HepG2 (cell line): ENCODE data around the gene GHRH. TPM values are rescaled to one million over a fixed set of nuclear protein-coding genes. Genes with fewer than 3 reads are reported as not detected.

Experiments used
- ATAC-seq: fragments of 200-7000 bp; cut with Tn5 transposase; 3 replicates; pipeline ENCODE4 v1.9.1; 2020; ENCODE audit warnings: mild to moderate bottlenecking, moderate library complexity
- BruUV-seq: library from RNA; stranded (reverse); fragments of 400-500 nt; replicated peaks from 2 replicates; lab custom pipeline; 2021; lab: Mats Ljungman, UMichigan
- CTCF ChIA-PET: fragments of 300-600 bp; formaldehyde crosslinking; extraction: SDS; loops from one replicate; lab custom pipeline; 2021; ENCODE audit warnings: low total read pairs, inconsistent platforms, low intra/inter-chr PET ratio; lab: Yijun Ruan, JAX
- POLR2A ChIA-PET: fragments of 350-600 bp; sonication (Branson Sonifier 250); formaldehyde crosslinking; loops from one replicate; lab custom pipeline; 2020; ENCODE audit warnings: antibody characterized with exemption, inconsistent platforms; lab: Yijun Ruan, JAX
- DNase-seq: peaks from one replicate; pipeline ENCODE4 v3.0.0-alpha.2; 2015; ENCODE audit warnings: low spot score
- FAIRE-seq: peaks from 3 replicates; lab custom pipeline; 2011; peaks lifted over from hg19 to GRCh38; lab: Jason Lieb, UNC
- H2AFZ ChIP-seq: one replicate; pipeline ENCODE4 v1.6.1; 2011; ENCODE audit warnings: low read length, inconsistent platforms
- H3K27ac ChIP-seq: fragments of 300-600 bp; 3 replicates; pipeline ENCODE4 v1.8.0; 2011; ENCODE audit warnings: mixed run types, mild to moderate bottlenecking, mixed read lengths, low read length, inconsistent platforms; ENCODE audit not compliant: insufficient read depth; ENCODE audit errors: extremely low read length
- H3K27me3 ChIP-seq, 2 experiments: fragments of 200-600 bp in 1 of 2; 2 replicates in 1 of 2; 3 replicates in 1 of 2; pipeline versions ENCODE4 v1.6.0 to v1.8.0; 2011; ENCODE audit warnings: low read length in 2 of 2, mild to moderate bottlenecking in 2 of 2, moderate library complexity in 2 of 2, inconsistent platforms in 1 of 2; ENCODE audit not compliant: insufficient read depth in 2 of 2, control insufficient read depth in 1 of 2
- H3K36me3 ChIP-seq, 2 experiments: fragments of 200-600 bp in 1 of 2; replicated peaks in 1 of 2; 2 replicates in 1 of 2; 3 replicates in 1 of 2; pipeline versions ENCODE4 v1.5.1 to v1.8.0; 2011; ENCODE audit warnings: low read length in 2 of 2, inconsistent platforms in 1 of 2; ENCODE audit not compliant: insufficient read depth in 2 of 2, control insufficient read depth in 1 of 2
- H3K4me1 ChIP-seq: 2 replicates; pipeline ENCODE4 v1.5.1; 2012; ENCODE audit warnings: low read length, inconsistent platforms; ENCODE audit not compliant: insufficient read depth
- H3K4me2 ChIP-seq: 2 replicates; pipeline ENCODE4 v1.6.0; 2011; ENCODE audit warnings: low read depth, low read length, inconsistent platforms
- H3K4me3 ChIP-seq, 3 experiments: fragments of 200-600 bp in 1 of 3; sonication (generic), shearing (Covaris generic) in 1 of 3; replicated peaks in 1 of 3; 2 replicates each; pipeline ENCODE4 v1.5.1; 2011 to 2016; ENCODE audit warnings: low read length in 3 of 3, inconsistent platforms in 2 of 3, low read depth in 2 of 3, mild to moderate bottlenecking in 2 of 3, control low read depth in 1 of 3, mixed read lengths in 1 of 3; ENCODE audit not compliant: insufficient read depth in 1 of 3
- H3K79me2 ChIP-seq: one replicate; pipeline ENCODE4 v1.6.1; 2011; ENCODE audit warnings: low read length, inconsistent platforms; ENCODE audit not compliant: insufficient read depth
- H3K9ac ChIP-seq: 2 replicates; pipeline ENCODE4 v1.6.0; 2011; ENCODE audit warnings: mild to moderate bottlenecking, low read depth, low read length, inconsistent platforms; ENCODE audit not compliant: insufficient read depth
- H3K9me3 ChIP-seq: 2 replicates; pipeline ENCODE4 v1.5.1; 2012; ENCODE audit warnings: mild to moderate bottlenecking, low read length
- H4K20me1 ChIP-seq: 2 replicates; pipeline ENCODE4 v1.6.0; 2011; ENCODE audit warnings: inconsistent platforms, mild to moderate bottlenecking, low read length, moderate library complexity; ENCODE audit not compliant: insufficient read depth
- SOX13 ChIP-seq, 3 experiments: fragments of 450-650 bp in 1 of 3; sonication (generic) in 1 of 3; formaldehyde crosslinking in 1 of 3; IDR thresholded peaks in 2 of 3; conservative IDR thresholded peaks in 1 of 3; 2 replicates each; pipeline versions ENCODE4 v1.5.0 to v1.6.1; 2016 to 2020; ENCODE audit warnings: antibody characterized with exemption in 1 of 3, mild to moderate bottlenecking in 1 of 3, missing compliant biosample characterization in 1 of 3, missing genetic modification reagents in 1 of 3, moderate library complexity in 1 of 3
- ZNF292 ChIP-seq: sonication (generic); formaldehyde crosslinking; IDR thresholded peaks from 2 replicates; pipeline ENCODE4 v1.8.1; 2022; ENCODE audit warnings: mild to moderate bottlenecking, low read depth, missing genetic modification reagents, borderline replicate concordance
- WGBS: methylation state at CpG from one replicate; pipeline ENCODE4 v1.1.6; 2017; ENCODE audit warnings: low lambda C conversion rate; 5-methylcytosine and 5-hydroxymethylcytosine counted together
- in situ Hi-C: cut with HindIII; loops from 2 replicates; pipeline ENCODE4 v1.10.0; 2017; ENCODE audit warnings: low pct_unique_long_range_greater_than_20kb; ENCODE audit not compliant: extremely low pct_ligation_motif_present
- intact Hi-C: fragments of 100-400 bp; cut with micrococcal nuclease; formaldehyde crosslinking; loops from one replicate; pipeline ENCODE4 v1.10.0; 2022; ENCODE audit not compliant: unreplicated experiment
- polyA plus RNA-seq, 8 experiments: library from polyadenylated mRNA; depleted of rRNA in 3 of 8; stranded (reverse) in 7 of 8; unstranded in 1 of 8; fragments of >200 nt; fragmentation: Illumina TruSeq in 4 of 8; extraction: Trizol in 4 of 8; gene quantifications; 2 replicates each; pipeline versions ENCODE4 v1.2.1 to v1.2.3, GENCODE V29; 2011 to 2016; ENCODE audit warnings: low read depth in 4 of 8, missing spikeins in 1 of 8, mixed read lengths in 1 of 8; ENCODE audit not compliant: insufficient read depth in 1 of 8
- total RNA-seq, 5 experiments: library from RNA; depleted of rRNA; stranded (reverse); fragments of >200 nt; fragmentation: Illumina TruSeq; extraction: Trizol; gene quantifications; 2 replicates each; pipeline ENCODE4 v1.2.3, GENCODE V29; 2016; ENCODE audit warnings: low read depth in 1 of 5
- TF ChIP-seq, protein P1 (sequence below), 2 experiments: fragments of 450-650 bp in 1 of 2; sonication (generic) in 1 of 2; formaldehyde crosslinking; IDR thresholded peaks; 2 replicates each; pipeline versions ENCODE4 v1.5.0 to v1.8.0; 2020 to 2022; ENCODE audit warnings: mild to moderate bottlenecking in 1 of 2, missing genetic modification reagents in 1 of 2
- TF ChIP-seq, protein P2 (sequence below): sonication (generic); formaldehyde crosslinking; IDR thresholded peaks from 2 replicates; pipeline ENCODE4 v1.4.0; 2020; ENCODE audit warnings: low read depth, mild to moderate bottlenecking, missing genetic modification reagents

GHRH gene
- total and polyA plus RNA-seq, 2 of the 13 experiments (the other 11 are each of a cell fraction or from before 2014, with no cell fraction given), result not detected

- TF ChIP-seq SOX13 (IDR thresholded peaks at IDR 0.05) (no peak), SOX13 (CRISPR knock-in tag; conservative IDR thresholded peaks at IDR 0.05 in 1 of 2, IDR thresholded peaks at IDR 0.05 in 1 of 2) (peak in 1 of 2 experiments; percentile 31; a peak in 2 of 4 replicates)
- TF ChIP-seq, protein P1, sequence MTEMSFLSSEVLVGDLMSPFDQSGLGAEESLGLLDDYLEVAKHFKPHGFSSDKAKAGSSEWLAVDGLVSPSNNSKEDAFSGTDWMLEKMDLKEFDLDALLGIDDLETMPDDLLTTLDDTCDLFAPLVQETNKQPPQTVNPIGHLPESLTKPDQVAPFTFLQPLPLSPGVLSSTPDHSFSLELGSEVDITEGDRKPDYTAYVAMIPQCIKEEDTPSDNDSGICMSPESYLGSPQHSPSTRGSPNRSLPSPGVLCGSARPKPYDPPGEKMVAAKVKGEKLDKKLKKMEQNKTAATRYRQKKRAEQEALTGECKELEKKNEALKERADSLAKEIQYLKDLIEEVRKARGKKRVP (CRISPR knock-in tag; IDR thresholded peaks at IDR 0.05), result peak in 1 of 2 experiments; percentile 61; a peak in 2 of 4 replicates
- TF ChIP-seq, protein P2, sequence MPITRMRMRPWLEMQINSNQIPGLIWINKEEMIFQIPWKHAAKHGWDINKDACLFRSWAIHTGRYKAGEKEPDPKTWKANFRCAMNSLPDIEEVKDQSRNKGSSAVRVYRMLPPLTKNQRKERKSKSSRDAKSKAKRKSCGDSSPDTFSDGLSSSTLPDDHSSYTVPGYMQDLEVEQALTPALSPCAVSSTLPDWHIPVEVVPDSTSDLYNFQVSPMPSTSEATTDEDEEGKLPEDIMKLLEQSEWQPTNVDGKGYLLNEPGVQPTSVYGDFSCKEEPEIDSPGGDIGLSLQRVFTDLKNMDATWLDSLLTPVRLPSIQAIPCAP (CRISPR knock-in tag), result no peak
Measured at GRCh38 chr20:37220731-37221130, 40.9 kb downstream of the GHRH start (continued).

GRCh38 chr20:37219751-37220668 lies 41.6 kb downstream of the GHRH start:
- no peak overlapping the region for H2AFZ ChIP-seq
- FAIRE-seq, result no peak
- no peak overlapping the region for H3K9ac ChIP-seq
- peaks cover 17% of the 10 kb centered on the region for H4K20me1 ChIP-seq
- no peak overlapping the region for H3K4me3 ChIP-seq
- DNase-seq, result no peak
- WGBS, result 89% methylated on average over 10 of the region's 10 CpGs
- no peaks in the 10 kb centered on the region for H3K9me3 ChIP-seq
- peaks cover 10% of the 10 kb centered on the region for H3K4me1 ChIP-seq
- intact Hi-C loops, result no loop called here
- H3K27ac ChIP-seq, result no peak overlapping the region
- BruUV-seq, result no TSS peak
- in situ Hi-C loops, result no loop called here
- ChIA-PET POLR2A (interaction anchor here (1.0 kb wide), 1 partner anchor 308 kb away, joined by 4 read pairs; the partner anchor contains the start of gene BLCAP), CTCF (no interaction called here)
- ATAC-seq, result no peak
- peaks cover 49 to 91% of the 10 kb centered on the region in 2 experiments for H3K36me3 ChIP-seq
- peaks cover 23% of the 10 kb centered on the region for H3K79me2 ChIP-seq
- TF ChIP-seq ZNF292, result no peak
- H3K4me2 ChIP-seq, result no peak overlapping the region
- H3K27me3 ChIP-seq, result no peaks in the 10 kb centered on the region
